Measurements from ENCODE around the gene CBFA2T3.

CBFA2T3 gene

GRCh38 chr16:88968589-88969280, 8.3 kb downstream of the CBFA2T3 start:
- CTCF ChIA-PET: no interaction called here
- Histone ChIP-seq H3K36me3 (ENCODE audit: control insufficient read depth in 2 of 2, insufficient read depth in 1 of 2, low read length in 2 of 2) (no peaks in the 10 kb centered on the region), H3K4me3 (ENCODE audit: low read depth, low read length) (no peak overlapping the region), H3K9me3 (ENCODE audit: control insufficient read depth, insufficient read depth, low read depth, low read length) (no peaks in the 10 kb centered on the region), H3K4me1 (ENCODE audit: control insufficient read depth, insufficient read depth, low read length) (no peaks in the 10 kb centered on the region), H3K27ac (ENCODE audit: extremely low read depth, low read depth, low read length) (no peak overlapping the region)
- TF ChIP-seq ZNF404 (tag by site-specific recombination; IDR thresholded peaks at IDR 0.05) (no peak), ZNF654 (tag by site-specific recombination; IDR thresholded peaks at IDR 0.05; ENCODE audit: low read depth) (no peak), ZNF645 (tag by site-specific recombination; IDR thresholded peaks at IDR 0.05) (no peak), ZNF19 (tag by site-specific recombination; IDR thresholded peaks at IDR 0.05; ENCODE audit: low read depth) (no peak), ZNF274 (IDR thresholded peaks at IDR 0.05; ENCODE audit: low read length) (no peak), ZNF274 (tag by site-specific recombination; IDR thresholded peaks at IDR 0.05; ENCODE audit: borderline replicate concordance) (no peak), MEIS1 (CRISPR knock-in tag; IDR thresholded peaks at IDR 0.05; ENCODE audit: borderline replicate concordance) (no peak), GLI2 (tag by site-specific recombination; IDR thresholded peaks at IDR 0.05; ENCODE audit: borderline replicate concordance, low read depth) (no peak), ZBTB8A (tag by site-specific recombination; IDR thresholded peaks at IDR 0.05) (no peak), ZNF311 (tag by site-specific recombination; IDR thresholded peaks at IDR 0.05; ENCODE audit: borderline replicate concordance) (no peak), ZNF600 (tag by site-specific recombination; IDR thresholded peaks at IDR 0.05) (no peak), ZBTB1 (tag by site-specific recombination; IDR thresholded peaks at IDR 0.05) (no peak), ZNF26 (tag by site-specific recombination; IDR thresholded peaks at IDR 0.05) (no peak), KLF10 (tag by site-specific recombination; IDR thresholded peaks at IDR 0.05) (no peak), ZNF350 (tag by site-specific recombination; IDR thresholded peaks at IDR 0.05) (no peak), ZIC2 (tag by site-specific recombination; IDR thresholded peaks at IDR 0.05) (no peak)
- TF ChIP-seq, protein P1, sequence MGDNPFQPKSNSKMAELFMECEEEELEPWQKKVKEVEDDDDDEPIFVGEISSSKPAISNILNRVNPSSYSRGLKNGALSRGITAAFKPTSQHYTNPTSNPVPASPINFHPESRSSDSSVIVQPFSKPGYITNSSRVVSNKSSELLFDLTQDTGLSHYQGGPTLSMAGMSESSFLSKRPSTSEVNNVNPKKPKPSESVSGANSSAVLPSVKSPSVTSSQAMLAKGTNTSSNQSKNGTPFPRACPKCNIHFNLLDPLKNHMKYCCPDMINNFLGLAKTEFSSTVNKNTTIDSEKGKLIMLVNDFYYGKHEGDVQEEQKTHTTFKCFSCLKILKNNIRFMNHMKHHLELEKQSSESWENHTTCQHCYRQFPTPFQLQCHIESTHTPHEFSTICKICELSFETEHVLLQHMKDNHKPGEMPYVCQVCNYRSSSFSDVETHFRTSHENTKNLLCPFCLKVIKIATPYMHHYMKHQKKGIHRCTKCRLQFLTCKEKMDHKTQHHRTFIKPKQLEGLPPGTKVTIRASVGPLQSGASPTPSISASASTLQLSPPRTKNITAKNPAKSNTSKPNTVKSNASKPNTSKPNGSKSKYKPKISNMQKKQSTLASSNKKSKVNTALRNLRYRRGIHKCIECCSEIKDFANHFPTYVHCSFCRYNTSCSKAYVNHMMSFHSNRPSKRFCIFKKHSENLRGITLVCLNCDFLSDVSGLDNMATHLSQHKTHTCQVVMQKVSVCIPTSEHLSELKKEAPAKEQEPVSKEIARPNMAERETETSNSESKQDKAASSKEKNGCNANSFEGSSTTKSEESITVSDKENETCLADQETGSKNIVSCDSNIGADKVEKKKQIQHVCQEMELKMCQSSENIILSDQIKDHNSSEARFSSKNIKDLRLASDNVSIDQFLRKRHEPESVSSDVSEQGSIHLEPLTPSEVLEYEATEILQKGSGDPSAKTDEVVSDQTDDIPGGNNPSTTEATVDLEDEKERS (tag by site-specific recombination; IDR thresholded peaks at IDR 0.05): no peak
- TF ChIP-seq, protein P2, sequence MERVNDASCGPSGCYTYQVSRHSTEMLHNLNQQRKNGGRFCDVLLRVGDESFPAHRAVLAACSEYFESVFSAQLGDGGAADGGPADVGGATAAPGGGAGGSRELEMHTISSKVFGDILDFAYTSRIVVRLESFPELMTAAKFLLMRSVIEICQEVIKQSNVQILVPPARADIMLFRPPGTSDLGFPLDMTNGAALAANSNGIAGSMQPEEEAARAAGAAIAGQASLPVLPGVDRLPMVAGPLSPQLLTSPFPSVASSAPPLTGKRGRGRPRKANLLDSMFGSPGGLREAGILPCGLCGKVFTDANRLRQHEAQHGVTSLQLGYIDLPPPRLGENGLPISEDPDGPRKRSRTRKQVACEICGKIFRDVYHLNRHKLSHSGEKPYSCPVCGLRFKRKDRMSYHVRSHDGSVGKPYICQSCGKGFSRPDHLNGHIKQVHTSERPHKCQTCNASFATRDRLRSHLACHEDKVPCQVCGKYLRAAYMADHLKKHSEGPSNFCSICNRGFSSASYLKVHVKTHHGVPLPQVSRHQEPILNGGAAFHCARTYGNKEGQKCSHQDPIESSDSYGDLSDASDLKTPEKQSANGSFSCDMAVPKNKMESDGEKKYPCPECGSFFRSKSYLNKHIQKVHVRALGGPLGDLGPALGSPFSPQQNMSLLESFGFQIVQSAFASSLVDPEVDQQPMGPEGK (tag by site-specific recombination; IDR thresholded peaks at IDR 0.05): no peak
- TF ChIP-seq, protein P3, sequence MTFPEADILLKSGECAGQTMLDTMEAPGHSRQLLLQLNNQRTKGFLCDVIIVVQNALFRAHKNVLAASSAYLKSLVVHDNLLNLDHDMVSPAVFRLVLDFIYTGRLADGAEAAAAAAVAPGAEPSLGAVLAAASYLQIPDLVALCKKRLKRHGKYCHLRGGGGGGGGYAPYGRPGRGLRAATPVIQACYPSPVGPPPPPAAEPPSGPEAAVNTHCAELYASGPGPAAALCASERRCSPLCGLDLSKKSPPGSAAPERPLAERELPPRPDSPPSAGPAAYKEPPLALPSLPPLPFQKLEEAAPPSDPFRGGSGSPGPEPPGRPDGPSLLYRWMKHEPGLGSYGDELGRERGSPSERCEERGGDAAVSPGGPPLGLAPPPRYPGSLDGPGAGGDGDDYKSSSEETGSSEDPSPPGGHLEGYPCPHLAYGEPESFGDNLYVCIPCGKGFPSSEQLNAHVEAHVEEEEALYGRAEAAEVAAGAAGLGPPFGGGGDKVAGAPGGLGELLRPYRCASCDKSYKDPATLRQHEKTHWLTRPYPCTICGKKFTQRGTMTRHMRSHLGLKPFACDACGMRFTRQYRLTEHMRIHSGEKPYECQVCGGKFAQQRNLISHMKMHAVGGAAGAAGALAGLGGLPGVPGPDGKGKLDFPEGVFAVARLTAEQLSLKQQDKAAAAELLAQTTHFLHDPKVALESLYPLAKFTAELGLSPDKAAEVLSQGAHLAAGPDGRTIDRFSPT (tag by site-specific recombination; IDR thresholded peaks at IDR 0.05): no peak
- POLR2A ChIA-PET: no interaction called here

All from HEK293 (cell line).